ENCODE measurements around the gene NUP188. TPM values are rescaled to one million over a fixed set of nuclear protein-coding genes. Genes with fewer than 3 reads are reported as not detected.
A peak's percentile ranks its signal among the peaks of the same experiment; 100 is the strongest.

Gene NUP188
- total RNA-seq, 1 donor from 2014 or later = 128 TPM

DNA sequence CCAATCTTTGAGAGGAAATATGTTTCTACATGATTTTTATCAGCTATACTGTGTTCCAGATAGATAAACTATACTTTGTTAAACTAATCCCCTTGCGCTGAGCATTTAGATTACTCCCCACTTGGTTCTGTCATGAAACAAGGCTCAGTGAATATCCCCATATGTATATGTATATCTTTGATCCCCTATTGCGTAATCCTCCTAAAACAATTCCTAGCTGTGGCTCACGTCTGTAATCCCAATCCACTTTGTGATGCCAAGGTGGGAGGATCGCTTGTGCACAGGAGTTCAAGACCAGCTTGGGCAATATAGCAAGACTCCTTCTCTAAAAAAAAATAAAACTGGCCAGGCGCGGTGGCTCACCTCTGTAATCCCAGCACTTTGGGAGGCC is 24.0 kb upstream of the NUP188 start:
- Mint-ChIP-seq H3K9me3 (no peaks in the 10 kb centered on the region), H3K36me3 (ENCODE audit: low read depth) (no peaks in the 10 kb centered on the region), H3K4me3 (peak overlapping the region; percentile 57), H3K27ac (ENCODE audit: unreplicated experiment) (no peak overlapping the region), H3K4me1 (peaks cover 16% of the 10 kb centered on the region), H3K27me3 (ENCODE audit: low read depth) (no peaks in the 10 kb centered on the region)
- no peak for DNase-seq (ENCODE audit: low read depth, low spot score)
- no peak for TF ChIP-seq CTCF (conservative IDR thresholded peaks at IDR 0.05)

- Mint-ChIP-seq H3K9me3 (no peaks in the 10 kb centered on the region), H3K36me3 (ENCODE audit: low read depth) (no peaks in the 10 kb centered on the region), H3K27ac (ENCODE audit: unreplicated experiment) (no peak overlapping the region), H3K27me3 (ENCODE audit: low read depth) (no peaks in the 10 kb centered on the region), H3K4me3 (peak overlapping the region; percentile 52), H3K4me1 (peaks cover 5% of the 10 kb centered on the region)
- TF ChIP-seq CTCF (conservative IDR thresholded peaks at IDR 0.05) = peak; percentile 85
- peak; percentile 58 for DNase-seq (ENCODE audit: low read depth, low spot score)
Observed at GRCh38 chr9:128927731-128928411, 19.6 kb upstream of the NUP188 start.

GRCh38 chr9:128928624-128929023 is 18.9 kb upstream of the NUP188 start:
- no peak overlapping the region for H3K27ac Mint-ChIP-seq (ENCODE audit: unreplicated experiment)
- TF ChIP-seq CTCF (conservative IDR thresholded peaks at IDR 0.05) = no peak
- H3K36me3 Mint-ChIP-seq (ENCODE audit: low read depth) = no peaks in the 10 kb centered on the region
- H3K27me3 Mint-ChIP-seq (ENCODE audit: low read depth) = no peaks in the 10 kb centered on the region
- H3K9me3 Mint-ChIP-seq = no peaks in the 10 kb centered on the region
- peaks cover 5% of the 10 kb centered on the region for H3K4me1 Mint-ChIP-seq
- no peak for DNase-seq (ENCODE audit: low read depth, low spot score)
- H3K4me3 Mint-ChIP-seq = no peak overlapping the region

DNA sequence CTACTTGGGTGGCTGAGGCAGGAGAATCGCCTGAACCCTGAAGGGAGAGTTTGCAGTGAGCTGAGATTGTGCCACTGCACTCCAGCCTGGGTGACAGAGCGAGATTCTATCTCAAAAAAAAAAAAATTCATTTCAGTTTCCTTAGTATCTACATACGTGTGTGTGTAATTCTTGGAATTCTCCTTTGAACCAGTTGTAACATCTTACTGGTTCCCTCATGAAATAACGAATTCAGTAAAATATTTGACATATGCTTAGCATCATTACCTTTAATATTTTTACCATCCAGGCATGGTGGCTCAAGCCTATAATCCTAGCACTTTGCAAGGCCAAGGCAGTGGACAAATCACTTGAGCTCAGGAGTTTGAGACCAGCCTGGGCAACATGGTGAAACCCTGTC is 17.9 kb upstream of the NUP188 start:
- Mint-ChIP-seq H3K27ac (ENCODE audit: unreplicated experiment) (no peak overlapping the region), H3K4me3 (no peak overlapping the region), H3K36me3 (ENCODE audit: low read depth) (no peaks in the 10 kb centered on the region), H3K4me1 (peaks cover 5% of the 10 kb centered on the region), H3K27me3 (ENCODE audit: low read depth) (no peaks in the 10 kb centered on the region), H3K9me3 (no peaks in the 10 kb centered on the region)
- DNase-seq (ENCODE audit: low read depth, low spot score) = no peak
- TF ChIP-seq CTCF (conservative IDR thresholded peaks at IDR 0.05) = no peak

DNA sequence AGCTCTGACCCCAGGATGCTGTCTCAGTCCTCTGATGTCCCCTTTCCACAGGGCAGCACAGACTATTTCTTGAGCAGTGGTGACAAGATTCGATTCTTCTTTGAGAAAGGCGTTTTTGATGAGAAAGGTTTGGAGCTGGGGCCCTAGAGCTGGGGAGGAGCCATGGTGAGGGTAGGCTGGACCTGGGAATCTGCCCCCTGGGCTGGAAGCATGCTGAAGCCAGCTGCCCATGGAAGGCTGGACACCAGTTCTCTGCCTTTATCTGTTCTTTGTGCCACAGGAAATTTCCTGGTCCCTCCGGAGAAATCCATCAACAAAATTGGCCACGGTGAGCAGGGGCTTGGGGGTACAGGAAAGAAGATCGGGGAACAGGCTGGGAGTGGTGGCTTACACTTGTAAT is 13.8 kb upstream of the NUP188 start:
- H3K4me1 Mint-ChIP-seq = no peaks in the 10 kb centered on the region
- no peak for TF ChIP-seq CTCF (conservative IDR thresholded peaks at IDR 0.05)
- no peak for DNase-seq (ENCODE audit: low read depth, low spot score)
- H3K27me3 Mint-ChIP-seq (ENCODE audit: low read depth) = no peaks in the 10 kb centered on the region
- no peak overlapping the region for H3K4me3 Mint-ChIP-seq
- no peaks in the 10 kb centered on the region for H3K9me3 Mint-ChIP-seq
- H3K27ac Mint-ChIP-seq (ENCODE audit: unreplicated experiment) = peak overlapping the region; percentile 27
- no peaks in the 10 kb centered on the region for H3K36me3 Mint-ChIP-seq (ENCODE audit: low read depth)

Data from neural crest cell (in vitro differentiated cells).